Measurements from ENCODE around the gene GRAPL. TPM values are rescaled to one million over a fixed set of nuclear protein-coding genes. Genes with fewer than 3 reads are reported as not detected.
A peak's percentile ranks its signal among the peaks of the same experiment; 100 is the strongest.
"Not testable (repeated sequence)": the region's sequence is repeated elsewhere in the genome, so short reads cannot be mapped to it uniquely, and the experiment has no call there.

The GRAPL gene
- total RNA-seq, 2 donors from 2014 or later, result 8.1 to 9.4 TPM

GRCh38 chr17:19131772-19132171 is 4.4 kb downstream of the GRAPL start:
- H3K27ac Mint-ChIP-seq; DNase-seq (ENCODE audit: low spot score in 2 of 2); H3K9me3 Mint-ChIP-seq; ATAC-seq; H3K36me3 Mint-ChIP-seq: not testable (repeated sequence)

- not testable (repeated sequence) for H3K36me3 Mint-ChIP-seq; DNase-seq (ENCODE audit: low spot score in 2 of 2); H3K27ac Mint-ChIP-seq; H3K9me3 Mint-ChIP-seq
- ATAC-seq, result peak in 1 of 2 donors; percentile 12
These were observed 6.4 kb downstream of the GRAPL start for GRCh38 chr17:19133793-19134192.

GRCh38 chr17:19135391-19135790 is 8.0 kb downstream of the GRAPL start:
- H3K36me3 Mint-ChIP-seq; H3K27ac Mint-ChIP-seq; H3K9me3 Mint-ChIP-seq; DNase-seq (ENCODE audit: low spot score in 2 of 2): not testable (repeated sequence)
- ATAC-seq, result peak; percentile 26 to 28

GRCh38 chr17:19136138-19136537 is 8.7 kb downstream of the GRAPL start:
- H3K9me3 Mint-ChIP-seq; H3K27ac Mint-ChIP-seq; DNase-seq (ENCODE audit: low spot score in 2 of 2); H3K36me3 Mint-ChIP-seq: not testable (repeated sequence)
- ATAC-seq, result peak; percentile 56

GRCh38 chr17:19136605-19137004 is 9.2 kb downstream of the GRAPL start:
- not testable (repeated sequence) for H3K9me3 Mint-ChIP-seq

GRCh38 chr17:19137959-19138358 is 10.6 kb downstream of the GRAPL start:
- H3K36me3 Mint-ChIP-seq; H3K27ac Mint-ChIP-seq; DNase-seq (ENCODE audit: low spot score in 2 of 2); H3K9me3 Mint-ChIP-seq; ATAC-seq: not testable (repeated sequence)

More at GRCh38 chr17:19136605-19137004, 9.2 kb downstream of the GRAPL start:
- DNase-seq (ENCODE audit: low spot score in 2 of 2); H3K36me3 Mint-ChIP-seq; H3K27ac Mint-ChIP-seq: not testable (repeated sequence)
- ATAC-seq, result peak in 1 of 2 donors; percentile 4

- peak; percentile 91 to 93 for ATAC-seq
- not testable (repeated sequence) for H3K27ac Mint-ChIP-seq; DNase-seq (ENCODE audit: low spot score in 2 of 2); H3K9me3 Mint-ChIP-seq; H3K36me3 Mint-ChIP-seq
These were observed 14.2 kb downstream of the GRAPL start for GRCh38 chr17:19141366-19142155.

- ATAC-seq, result peak; percentile 53 to 65
- H3K36me3 Mint-ChIP-seq; DNase-seq (ENCODE audit: low spot score in 2 of 2): not testable (repeated sequence)
These were observed 15.0 kb downstream of the GRAPL start for GRCh38 chr17:19142419-19142818.

GRCh38 chr17:19143097-19143777 is 15.8 kb downstream of the GRAPL start:
- DNase-seq (ENCODE audit: low spot score in 2 of 2); H3K9me3 Mint-ChIP-seq; H3K27ac Mint-ChIP-seq; H3K36me3 Mint-ChIP-seq; ATAC-seq: not testable (repeated sequence)

More at GRCh38 chr17:19142419-19142818, 15.0 kb downstream of the GRAPL start:
- H3K9me3 Mint-ChIP-seq, H3K27ac Mint-ChIP-seq: not testable (repeated sequence)

- H3K9me3 Mint-ChIP-seq; H3K36me3 Mint-ChIP-seq; DNase-seq (ENCODE audit: low spot score in 2 of 2); H3K27ac Mint-ChIP-seq; ATAC-seq: not testable (repeated sequence)
These were observed 17.0 kb downstream of the GRAPL start for GRCh38 chr17:19144373-19144772.

GRCh38 chr17:19145471-19145870 is 18.1 kb downstream of the GRAPL start:
- not testable (repeated sequence) for H3K27ac Mint-ChIP-seq; H3K9me3 Mint-ChIP-seq; H3K36me3 Mint-ChIP-seq; ATAC-seq; DNase-seq (ENCODE audit: low spot score in 2 of 2)

GRCh38 chr17:19150678-19151615 is 23.6 kb downstream of the GRAPL start:
- H3K27ac Mint-ChIP-seq; DNase-seq (ENCODE audit: low spot score in 2 of 2); ATAC-seq; H3K9me3 Mint-ChIP-seq; H3K36me3 Mint-ChIP-seq: not testable (repeated sequence)

- not testable (repeated sequence) for H3K9me3 Mint-ChIP-seq; H3K27ac Mint-ChIP-seq; ATAC-seq; DNase-seq (ENCODE audit: low spot score in 2 of 2); H3K36me3 Mint-ChIP-seq
These were observed 30.2 kb downstream of the GRAPL start for GRCh38 chr17:19157628-19158027.

GRCh38 chr17:19158478-19158877 is 31.1 kb downstream of the GRAPL start:
- not testable (repeated sequence) for H3K36me3 Mint-ChIP-seq

GRCh38 chr17:19158938-19159337 is 31.5 kb downstream of the GRAPL start:
- not testable (repeated sequence) for ATAC-seq; H3K27ac Mint-ChIP-seq; H3K9me3 Mint-ChIP-seq; H3K36me3 Mint-ChIP-seq; DNase-seq (ENCODE audit: low spot score in 2 of 2)

More at GRCh38 chr17:19158478-19158877, 31.1 kb downstream of the GRAPL start:
- ATAC-seq; H3K27ac Mint-ChIP-seq; DNase-seq (ENCODE audit: low spot score in 2 of 2); H3K9me3 Mint-ChIP-seq: not testable (repeated sequence)

GRCh38 chr17:19161308-19162107 is 34.1 kb downstream of the GRAPL start:
- H3K36me3 Mint-ChIP-seq; DNase-seq (ENCODE audit: low spot score in 2 of 2); H3K27ac Mint-ChIP-seq; H3K9me3 Mint-ChIP-seq: not testable (repeated sequence)
- peak; percentile 69 to 77 for ATAC-seq

Data from activated naive CD4-positive, alpha-beta T cell treated with anti-CD3 and anti-CD28 coated beads, Interleukin-2, amount 50 U/mL, for 72 hours (primary cell).